ENCODE results near the gene TEC. TPM values are rescaled to one million over a fixed set of nuclear protein-coding genes. Genes with fewer than 3 reads are reported as not detected.

The TEC gene
- total RNA-seq, 2 experiments from 2014 or later = 2.8 TPM

- Mint-ChIP-seq H3K4me1 (ENCODE audit: low read depth) (peaks cover under 1% of the 10 kb centered on the region), H3K4me3 (no peak overlapping the region), H3K9me3 (no peaks in the 10 kb centered on the region), H3K27me3 (no peaks in the 10 kb centered on the region), H3K27ac (no peak overlapping the region), H3K36me3 (ENCODE audit: low read depth) (no peaks in the 10 kb centered on the region)
- Histone ChIP-seq H3K27ac (ENCODE audit: low read depth in 1 of 2, low read length in 2 of 2) (no peak overlapping the region), H3K9me3 (ENCODE audit: control insufficient read depth in 1 of 2, insufficient read depth in 1 of 2, low read length in 2 of 2) (no peaks in the 10 kb centered on the region), H3K27me3 (ENCODE audit: control insufficient read depth in 1 of 2, insufficient read depth in 2 of 2, low read length in 2 of 2) (no peaks in the 10 kb centered on the region), H3K4me1 (ENCODE audit: insufficient read depth, low read length) (no peaks in the 10 kb centered on the region), H3K36me3 (ENCODE audit: insufficient read depth, low read length) (no peaks in the 10 kb centered on the region), H3K4me3 (ENCODE audit: low read length) (no peak overlapping the region)
- CTCF ChIA-PET = no interaction called here
- intact Hi-C loops (cut with DNase I, micrococcal nuclease) = no loop called here
- no peak for DNase-seq
- ATAC-seq (ENCODE audit: poor library complexity) = no peak
- TF ChIP-seq, protein P1, sequence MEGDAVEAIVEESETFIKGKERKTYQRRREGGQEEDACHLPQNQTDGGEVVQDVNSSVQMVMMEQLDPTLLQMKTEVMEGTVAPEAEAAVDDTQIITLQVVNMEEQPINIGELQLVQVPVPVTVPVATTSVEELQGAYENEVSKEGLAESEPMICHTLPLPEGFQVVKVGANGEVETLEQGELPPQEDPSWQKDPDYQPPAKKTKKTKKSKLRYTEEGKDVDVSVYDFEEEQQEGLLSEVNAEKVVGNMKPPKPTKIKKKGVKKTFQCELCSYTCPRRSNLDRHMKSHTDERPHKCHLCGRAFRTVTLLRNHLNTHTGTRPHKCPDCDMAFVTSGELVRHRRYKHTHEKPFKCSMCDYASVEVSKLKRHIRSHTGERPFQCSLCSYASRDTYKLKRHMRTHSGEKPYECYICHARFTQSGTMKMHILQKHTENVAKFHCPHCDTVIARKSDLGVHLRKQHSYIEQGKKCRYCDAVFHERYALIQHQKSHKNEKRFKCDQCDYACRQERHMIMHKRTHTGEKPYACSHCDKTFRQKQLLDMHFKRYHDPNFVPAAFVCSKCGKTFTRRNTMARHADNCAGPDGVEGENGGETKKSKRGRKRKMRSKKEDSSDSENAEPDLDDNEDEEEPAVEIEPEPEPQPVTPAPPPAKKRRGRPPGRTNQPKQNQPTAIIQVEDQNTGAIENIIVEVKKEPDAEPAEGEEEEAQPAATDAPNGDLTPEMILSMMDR (IDR thresholded peaks at IDR 0.05) = no peak
- POLR2A ChIA-PET = no interaction called here
Observed at GRCh38 chr4:48243429-48243828, 26.2 kb downstream of the TEC start.

DNA sequence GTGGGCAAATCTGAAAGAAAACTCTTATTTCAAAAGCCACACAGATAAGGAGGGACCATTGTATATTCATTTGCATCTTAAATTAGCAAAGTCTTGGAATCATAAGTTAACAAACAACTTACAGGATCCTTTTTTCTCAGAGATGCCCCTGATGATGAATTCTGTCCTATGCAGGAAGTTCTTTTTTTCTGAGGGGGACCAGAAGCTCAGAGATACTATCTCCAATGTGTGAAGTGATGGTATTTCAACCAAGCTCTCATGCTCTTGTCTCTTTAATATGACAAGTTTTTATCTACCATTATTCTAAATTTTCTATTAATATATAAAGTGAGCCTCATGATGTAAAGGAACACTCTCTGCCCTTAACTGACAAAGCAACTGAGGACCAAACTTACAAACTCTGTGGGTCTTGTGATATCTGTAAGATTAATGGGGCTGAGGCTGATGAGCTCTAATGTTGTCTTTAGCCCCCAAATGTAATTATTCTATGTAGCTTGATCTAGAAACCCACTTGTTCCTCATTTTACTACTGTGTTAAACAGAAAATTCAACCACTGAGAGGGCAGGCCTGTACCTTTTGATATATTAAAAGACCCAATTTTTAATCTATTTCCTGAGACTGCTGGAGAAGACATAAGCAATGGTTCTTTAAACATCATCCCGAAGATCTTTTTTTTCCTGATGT lies 27.0 kb downstream of the TEC start:
- ChIA-PET POLR2A (no interaction called here), CTCF (no interaction called here)
- H3K9me3 Mint-ChIP-seq = no peaks in the 10 kb centered on the region
- H3K27ac Mint-ChIP-seq = no peak overlapping the region
- peaks cover 8% of the 10 kb centered on the region for H3K4me1 Mint-ChIP-seq (ENCODE audit: low read depth)
- ATAC-seq (ENCODE audit: poor library complexity) = no peak
- Histone ChIP-seq H3K9me3 (ENCODE audit: control insufficient read depth in 1 of 2, insufficient read depth in 1 of 2, low read length in 2 of 2) (no peaks in the 10 kb centered on the region), H3K27ac (ENCODE audit: low read depth in 1 of 2, low read length in 2 of 2) (no peak overlapping the region), H3K27me3 (ENCODE audit: control insufficient read depth in 1 of 2, insufficient read depth in 2 of 2, low read length in 2 of 2) (no peaks in the 10 kb centered on the region), H3K4me3 (ENCODE audit: low read length) (no peak overlapping the region), H3K36me3 (ENCODE audit: insufficient read depth, low read length) (no peaks in the 10 kb centered on the region), H3K4me1 (ENCODE audit: insufficient read depth, low read length) (no peaks in the 10 kb centered on the region)
- TF ChIP-seq, protein P1 (IDR thresholded peaks at IDR 0.05) = no peak
- no peaks in the 10 kb centered on the region for H3K36me3 Mint-ChIP-seq (ENCODE audit: low read depth)
- DNase-seq = no peak
- intact Hi-C loops (cut with DNase I, micrococcal nuclease) = no loop called here
- no peaks in the 10 kb centered on the region for H3K27me3 Mint-ChIP-seq
- no peak overlapping the region for H3K4me3 Mint-ChIP-seq

GRCh38 chr4:48241731-48242130 lies 27.9 kb downstream of the TEC start:
- no peaks in the 10 kb centered on the region for H3K27me3 Mint-ChIP-seq
- ATAC-seq (ENCODE audit: poor library complexity) = no peak
- Histone ChIP-seq H3K9me3 (ENCODE audit: control insufficient read depth in 1 of 2, insufficient read depth in 1 of 2, low read length in 2 of 2) (no peaks in the 10 kb centered on the region), H3K27me3 (ENCODE audit: control insufficient read depth in 1 of 2, insufficient read depth in 2 of 2, low read length in 2 of 2) (no peaks in the 10 kb centered on the region), H3K27ac (ENCODE audit: low read depth in 1 of 2, low read length in 2 of 2) (no peak overlapping the region), H3K36me3 (ENCODE audit: insufficient read depth, low read length) (no peaks in the 10 kb centered on the region), H3K4me1 (ENCODE audit: insufficient read depth, low read length) (no peaks in the 10 kb centered on the region), H3K4me3 (ENCODE audit: low read length) (no peak overlapping the region)
- TF ChIP-seq, protein P1 (IDR thresholded peaks at IDR 0.05) = no peak
- H3K4me3 Mint-ChIP-seq = no peak overlapping the region
- H3K27ac Mint-ChIP-seq = no peak overlapping the region
- H3K9me3 Mint-ChIP-seq = no peaks in the 10 kb centered on the region
- DNase-seq = no peak
- no peaks in the 10 kb centered on the region for H3K36me3 Mint-ChIP-seq (ENCODE audit: low read depth)
- peaks cover 8% of the 10 kb centered on the region for H3K4me1 Mint-ChIP-seq (ENCODE audit: low read depth)
- CTCF ChIA-PET = no interaction called here
- POLR2A ChIA-PET = no interaction called here
- intact Hi-C loops (cut with DNase I, micrococcal nuclease) = no loop called here
